Fibroblast of the aortic adventitia (primary cell): ENCODE results near the gene ZNF407. TPM values are rescaled to one million over a fixed set of nuclear protein-coding genes. Genes with fewer than 3 reads are reported as not detected.
A peak's percentile ranks its signal among the peaks of the same experiment; 100 is the strongest.
"Not testable (repeated sequence)": the region's sequence is repeated elsewhere in the genome, so short reads cannot be mapped to it uniquely, and the experiment has no call there.

Source experiments
- DNase-seq: peaks from one replicate; pipeline ENCODE4 v3.0.0-alpha.2; 2010; ENCODE audit warnings: low read depth
- H3K4me3 ChIP-seq: 2 replicates; pipeline ENCODE4 v1.5.1; 2011; ENCODE audit warnings: low read depth, mild to moderate bottlenecking, control low read depth, low read length, moderate library complexity
- total RNA-seq: library from RNA; depleted of rRNA; stranded (reverse); fragments of >200 nt; gene quantifications from 2 replicates; pipeline ENCODE4 v1.2.3, GENCODE V29; 2012; ENCODE audit warnings: low replicate concordance
- TF ChIP-seq, protein P1 (sequence below): IDR thresholded peaks from 2 replicates; pipeline ENCODE4 v1.5.1; 2011; ENCODE audit warnings: mild to moderate bottlenecking, low read length, control low read depth, inconsistent platforms; ENCODE audit not compliant: insufficient read depth

The ZNF407 gene
- total RNA-seq, 1 donor: 21.7 TPM

DNA sequence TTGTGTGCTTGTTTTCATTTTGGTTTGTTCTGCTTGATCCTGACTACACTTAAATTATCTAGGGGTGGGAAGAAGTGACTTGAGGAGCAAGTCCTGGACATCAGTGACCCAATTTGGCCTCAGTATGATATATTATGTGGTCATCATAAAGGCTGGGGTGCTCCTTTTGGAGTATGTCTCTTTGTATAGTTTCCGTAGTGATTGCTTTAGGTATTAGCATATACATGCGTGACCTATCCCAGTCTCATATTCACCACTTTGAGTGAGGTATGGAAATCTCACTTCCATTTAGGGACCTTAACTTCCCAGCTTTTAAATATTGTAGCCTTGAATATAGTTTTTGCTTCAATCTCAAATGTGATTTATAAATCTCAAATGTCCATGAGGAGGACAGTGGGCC, 370.3 kb downstream of the ZNF407 start:
- no peak for DNase-seq
- TF ChIP-seq, protein P1, sequence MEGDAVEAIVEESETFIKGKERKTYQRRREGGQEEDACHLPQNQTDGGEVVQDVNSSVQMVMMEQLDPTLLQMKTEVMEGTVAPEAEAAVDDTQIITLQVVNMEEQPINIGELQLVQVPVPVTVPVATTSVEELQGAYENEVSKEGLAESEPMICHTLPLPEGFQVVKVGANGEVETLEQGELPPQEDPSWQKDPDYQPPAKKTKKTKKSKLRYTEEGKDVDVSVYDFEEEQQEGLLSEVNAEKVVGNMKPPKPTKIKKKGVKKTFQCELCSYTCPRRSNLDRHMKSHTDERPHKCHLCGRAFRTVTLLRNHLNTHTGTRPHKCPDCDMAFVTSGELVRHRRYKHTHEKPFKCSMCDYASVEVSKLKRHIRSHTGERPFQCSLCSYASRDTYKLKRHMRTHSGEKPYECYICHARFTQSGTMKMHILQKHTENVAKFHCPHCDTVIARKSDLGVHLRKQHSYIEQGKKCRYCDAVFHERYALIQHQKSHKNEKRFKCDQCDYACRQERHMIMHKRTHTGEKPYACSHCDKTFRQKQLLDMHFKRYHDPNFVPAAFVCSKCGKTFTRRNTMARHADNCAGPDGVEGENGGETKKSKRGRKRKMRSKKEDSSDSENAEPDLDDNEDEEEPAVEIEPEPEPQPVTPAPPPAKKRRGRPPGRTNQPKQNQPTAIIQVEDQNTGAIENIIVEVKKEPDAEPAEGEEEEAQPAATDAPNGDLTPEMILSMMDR: no peak

GRCh38 chr18:74971358-74971757, 373.7 kb downstream of the ZNF407 start:
- DNase-seq: peak; percentile 14

More for the DNA sequence above, 370.3 kb downstream of the ZNF407 start:
- no peak overlapping the region for H3K4me3 ChIP-seq

GRCh38 chr18:74971776-74972175, 374.1 kb downstream of the ZNF407 start:
- not testable (repeated sequence) for DNase-seq, H3K4me3 ChIP-seq

More at GRCh38 chr18:74971358-74971757, 373.7 kb downstream of the ZNF407 start:
- H3K4me3 ChIP-seq: not testable (repeated sequence)

- DNase-seq: no peak
- TF ChIP-seq, protein P1: no peak
- H3K4me3 ChIP-seq: no peak overlapping the region
Measured at GRCh38 chr18:74972354-74972753, 374.7 kb downstream of the ZNF407 start.

- H3K4me3 ChIP-seq: no peak overlapping the region
- TF ChIP-seq, protein P1: no peak
- DNase-seq: no peak
Measured at GRCh38 chr18:74975001-74975400, 377.3 kb downstream of the ZNF407 start.

DNA sequence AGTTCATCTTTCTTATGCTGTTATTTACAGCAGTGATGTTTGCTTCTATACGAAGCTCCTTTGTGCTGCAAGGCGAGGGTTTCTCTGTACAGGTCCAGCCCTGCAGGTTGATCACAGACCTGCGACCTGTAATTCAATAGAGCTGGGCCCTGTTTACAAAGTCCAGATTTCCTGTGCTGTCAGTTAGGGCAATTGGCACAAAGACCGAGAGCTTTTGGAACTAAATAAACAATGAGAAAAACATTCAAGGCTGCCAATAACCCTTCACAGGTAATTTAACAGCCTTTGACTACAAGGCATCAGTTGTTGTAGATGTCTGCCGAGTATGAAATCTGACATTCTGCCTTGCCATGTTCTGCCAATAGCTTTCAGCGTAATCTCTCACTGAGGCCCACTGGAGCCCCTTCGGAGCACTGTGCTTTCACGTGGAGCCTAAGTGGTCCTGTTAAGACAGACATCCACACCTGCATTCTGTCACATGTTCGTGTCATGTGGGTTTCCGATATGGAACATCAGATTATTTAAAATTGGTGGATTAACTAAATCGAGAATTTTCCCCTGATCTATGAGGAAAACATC, 378.8 kb downstream of the ZNF407 start:
- TF ChIP-seq, protein P1: no peak
- DNase-seq: no peak
- H3K4me3 ChIP-seq: no peak overlapping the region

DNA sequence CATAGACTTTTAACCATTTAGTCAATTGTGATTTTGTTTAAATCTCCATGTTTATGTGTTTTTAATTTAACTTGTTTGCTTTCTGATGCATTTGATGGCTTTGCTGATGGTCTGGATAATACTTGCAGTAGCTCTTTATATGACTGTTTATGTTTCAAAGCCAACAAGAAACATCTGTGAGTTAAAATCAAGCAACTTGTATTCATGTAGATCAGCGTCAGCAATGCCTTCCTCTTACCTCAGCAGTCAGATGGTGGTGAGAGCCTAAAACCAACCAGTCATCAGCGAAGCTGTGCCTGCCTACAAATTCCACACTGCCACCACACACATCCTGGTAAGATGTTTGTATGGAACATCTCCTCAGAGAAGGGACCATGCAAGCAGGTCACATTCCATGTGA, 379.4 kb downstream of the ZNF407 start:
- TF ChIP-seq, protein P1: no peak
- H3K4me3 ChIP-seq: no peak overlapping the region
- no peak for DNase-seq

DNA sequence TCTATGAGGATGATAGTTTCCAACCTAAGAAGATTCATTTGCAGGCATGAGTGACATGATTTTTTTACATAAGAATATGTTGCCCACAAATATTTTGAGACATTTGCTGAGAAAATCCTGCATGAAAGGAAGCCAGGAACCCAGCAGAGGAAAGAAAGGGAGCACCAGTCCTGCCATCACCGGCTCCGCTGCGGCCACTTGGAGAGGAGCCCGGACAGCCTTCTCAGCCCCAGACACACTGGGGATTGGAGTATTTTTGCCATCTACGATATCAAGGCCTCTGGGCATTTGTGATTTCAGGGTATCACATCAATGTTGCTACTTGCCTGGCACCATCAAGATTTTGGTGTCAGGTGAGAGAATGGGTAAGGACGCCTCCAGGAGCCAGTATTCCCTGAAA, 383.0 kb downstream of the ZNF407 start:
- no peak for DNase-seq
- TF ChIP-seq, protein P1: no peak
- no peak overlapping the region for H3K4me3 ChIP-seq
